BLaER1 (cell line): ENCODE data around the gene CRMP1.

ENCODE experiments used
- H3K27ac ChIP-seq: shearing (Covaris generic); formaldehyde crosslinking; 2 replicates; pipeline ENCODE4 v1.8.1; 2022
- H3K27me3 ChIP-seq: shearing (Covaris generic); formaldehyde crosslinking; 2 replicates; pipeline ENCODE4 v1.8.1; 2022
- H3K36me3 ChIP-seq: shearing (Covaris generic); formaldehyde crosslinking; 2 replicates; pipeline ENCODE4 v1.8.1; 2022
- H3K4me1 ChIP-seq: shearing (Covaris generic); formaldehyde crosslinking; 2 replicates; pipeline ENCODE4 v1.8.1; 2022
- H3K4me2 ChIP-seq: shearing (Covaris generic); formaldehyde crosslinking; 2 replicates; pipeline ENCODE4 v1.8.1; 2022
- H3K4me3 ChIP-seq: shearing (Covaris generic); formaldehyde crosslinking; 2 replicates; pipeline ENCODE4 v1.8.1; 2022
- H3K9ac ChIP-seq: shearing (Covaris generic); formaldehyde crosslinking; 2 replicates; pipeline ENCODE4 v1.8.1; 2022
- H3K9me3 ChIP-seq: shearing (Covaris generic); formaldehyde crosslinking; 2 replicates; pipeline ENCODE4 v1.8.1; 2022
- H4K20me1 ChIP-seq: shearing (Covaris generic); formaldehyde crosslinking; 2 replicates; pipeline ENCODE4 v1.8.1; 2022
- Cebpa-rat ChIP-seq: shearing (Covaris generic); IDR thresholded peaks from 2 replicates; pipeline ENCODE4 v1.8.1; 2022

The CRMP1 gene

DNA sequence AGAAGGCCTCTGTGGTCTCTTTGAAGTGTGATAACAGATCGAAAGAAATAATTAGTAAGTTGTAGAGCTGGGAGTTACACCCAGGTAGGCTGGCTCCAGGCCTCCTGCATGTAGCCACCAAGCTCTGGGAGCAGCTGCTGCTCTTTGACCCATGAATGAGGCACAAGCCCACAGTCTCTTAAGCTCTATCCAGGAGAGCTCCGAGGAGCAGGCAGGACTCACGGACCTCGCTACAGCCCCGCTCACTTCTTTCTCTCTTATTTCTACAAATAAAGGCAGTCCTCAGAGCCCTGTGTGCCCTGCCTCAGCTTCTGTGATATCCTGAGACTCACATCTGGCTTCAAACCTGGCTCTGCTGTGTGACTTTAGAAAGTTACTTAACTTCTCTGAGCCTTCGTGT lies 95.0 kb downstream of the CRMP1 start:
- peaks cover 42% of the 10 kb centered on the region for H3K36me3 ChIP-seq
- H3K4me3 ChIP-seq = no peak overlapping the region
- H3K9ac ChIP-seq = no peak overlapping the region
- H3K27ac ChIP-seq = no peak overlapping the region
- H3K4me1 ChIP-seq = no peaks in the 10 kb centered on the region
- no peaks in the 10 kb centered on the region for H4K20me1 ChIP-seq
- H3K27me3 ChIP-seq = no peaks in the 10 kb centered on the region
- no peak for TF ChIP-seq Cebpa-rat
- no peak overlapping the region for H3K4me2 ChIP-seq
- H3K9me3 ChIP-seq = peaks cover 3% of the 10 kb centered on the region

DNA sequence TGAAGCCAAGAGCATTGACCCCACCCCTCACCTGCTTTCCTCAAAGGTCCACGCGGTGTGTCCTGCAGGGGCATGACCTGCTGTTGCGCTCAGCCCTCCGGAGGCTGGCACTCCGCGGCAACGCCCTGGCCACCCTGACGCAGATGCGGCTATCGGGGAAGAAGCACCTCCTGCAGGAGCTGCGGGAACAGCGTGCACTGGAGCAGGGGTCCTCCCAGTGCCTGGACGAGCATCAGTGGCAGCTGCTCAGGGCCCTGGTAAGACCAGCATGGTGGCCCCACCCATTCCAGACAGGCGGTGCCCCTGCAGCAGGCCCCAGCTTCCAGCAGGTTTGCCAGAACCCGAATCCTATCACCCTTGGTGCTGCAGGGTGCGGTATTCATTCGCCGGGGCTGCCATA lies 95.9 kb downstream of the CRMP1 start:
- H3K9ac ChIP-seq = no peak overlapping the region
- H3K4me2 ChIP-seq = no peak overlapping the region
- no peak overlapping the region for H3K27ac ChIP-seq
- H3K4me1 ChIP-seq = no peaks in the 10 kb centered on the region
- no peaks in the 10 kb centered on the region for H4K20me1 ChIP-seq
- H3K27me3 ChIP-seq = no peaks in the 10 kb centered on the region
- peaks cover 3% of the 10 kb centered on the region; the same call in 1 of the 2 replicates for H3K9me3 ChIP-seq
- TF ChIP-seq Cebpa-rat = no peak
- H3K4me3 ChIP-seq = no peak overlapping the region
- peaks cover 34% of the 10 kb centered on the region for H3K36me3 ChIP-seq

GRCh38 chr4:5795580-5795979 lies 97.3 kb downstream of the CRMP1 start:
- Histone ChIP-seq H4K20me1 (no peaks in the 10 kb centered on the region), H3K36me3 (peaks cover 34% of the 10 kb centered on the region), H3K9me3 (peaks cover 3% of the 10 kb centered on the region; the same call in 1 of the 2 replicates), H3K4me1 (no peaks in the 10 kb centered on the region), H3K9ac (no peak overlapping the region), H3K4me3 (no peak overlapping the region), H3K27ac (no peak overlapping the region), H3K27me3 (no peaks in the 10 kb centered on the region), H3K4me2 (no peak overlapping the region)
- no peak for TF ChIP-seq Cebpa-rat

DNA sequence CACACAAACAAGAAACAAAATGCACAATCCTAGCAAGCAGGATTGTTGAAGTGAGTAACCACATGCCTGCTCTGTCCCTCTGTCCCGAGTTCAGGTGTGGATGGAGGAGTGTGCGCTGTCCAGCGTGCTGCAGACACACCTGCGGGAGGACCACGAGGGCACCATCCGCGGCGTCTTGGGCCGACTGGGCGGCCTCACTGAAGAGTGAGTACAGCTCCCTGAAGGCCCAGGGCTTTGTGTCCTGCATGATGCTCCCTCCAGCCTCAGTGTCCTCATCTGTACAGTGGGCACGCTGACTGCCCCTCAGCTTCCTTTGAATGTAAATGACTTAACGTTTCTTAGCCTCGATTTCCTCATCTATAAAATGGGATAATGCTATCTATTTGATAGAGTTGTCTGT lies 99.4 kb downstream of the CRMP1 start:
- Histone ChIP-seq H3K4me1 (no peaks in the 10 kb centered on the region), H3K9ac (no peak overlapping the region), H3K36me3 (peaks cover 33% of the 10 kb centered on the region), H3K27me3 (no peaks in the 10 kb centered on the region), H3K4me3 (no peak overlapping the region), H4K20me1 (no peaks in the 10 kb centered on the region), H3K27ac (no peak overlapping the region), H3K4me2 (no peak overlapping the region), H3K9me3 (peaks cover 3% of the 10 kb centered on the region; the same call in 1 of the 2 replicates)
- TF ChIP-seq Cebpa-rat = no peak

DNA sequence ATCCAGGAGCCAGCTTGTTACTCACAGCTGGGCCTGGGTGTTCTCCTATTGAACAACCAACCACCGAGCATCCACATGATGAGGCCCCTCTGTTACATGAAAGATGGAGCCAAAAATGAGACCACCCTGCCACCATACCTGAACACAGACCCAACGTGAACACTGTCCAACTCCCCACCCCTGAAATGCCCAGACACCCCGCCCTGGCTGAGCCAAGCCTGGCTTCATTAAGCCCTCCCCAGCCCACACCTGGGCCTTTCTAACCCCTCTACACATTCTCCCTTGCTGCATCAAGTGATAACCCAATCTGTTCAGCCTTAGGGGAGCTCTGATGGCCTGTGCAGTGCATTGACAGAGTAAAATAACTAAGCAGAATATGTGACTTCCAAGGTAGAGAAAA lies 101.2 kb downstream of the CRMP1 start:
- H4K20me1 ChIP-seq = no peaks in the 10 kb centered on the region
- H3K36me3 ChIP-seq = peaks cover 36% of the 10 kb centered on the region
- TF ChIP-seq Cebpa-rat = no peak

GRCh38 chr4:5790546-5790857 lies 102.4 kb downstream of the CRMP1 start:
- H3K27ac ChIP-seq = no peak overlapping the region
- TF ChIP-seq Cebpa-rat = no peak
- H3K9me3 ChIP-seq = peaks cover 3% of the 10 kb centered on the region; the same call in 1 of the 2 replicates
- H3K36me3 ChIP-seq = peaks cover 39% of the 10 kb centered on the region
- no peak overlapping the region for H3K4me3 ChIP-seq
- no peaks in the 10 kb centered on the region for H3K27me3 ChIP-seq
- no peaks in the 10 kb centered on the region for H3K4me1 ChIP-seq
- H4K20me1 ChIP-seq = no peaks in the 10 kb centered on the region
- H3K4me2 ChIP-seq = no peak overlapping the region
- H3K9ac ChIP-seq = no peak overlapping the region

More for the DNA sequence above, 101.2 kb downstream of the CRMP1 start:
- Histone ChIP-seq H3K4me1 (no peaks in the 10 kb centered on the region), H3K27me3 (no peaks in the 10 kb centered on the region), H3K4me2 (no peak overlapping the region), H3K27ac (no peak overlapping the region), H3K9me3 (peaks cover 3% of the 10 kb centered on the region; the same call in 1 of the 2 replicates), H3K4me3 (no peak overlapping the region), H3K9ac (no peak overlapping the region)

- Histone ChIP-seq H3K27ac (no peak overlapping the region), H4K20me1 (no peaks in the 10 kb centered on the region), H3K9ac (no peak overlapping the region), H3K4me2 (no peak overlapping the region), H3K9me3 (no peaks in the 10 kb centered on the region), H3K36me3 (peaks cover 44% of the 10 kb centered on the region), H3K27me3 (no peaks in the 10 kb centered on the region), H3K4me3 (no peak overlapping the region), H3K4me1 (no peaks in the 10 kb centered on the region)
- TF ChIP-seq Cebpa-rat = no peak
These were observed 103.7 kb downstream of the CRMP1 start for GRCh38 chr4:5789141-5789540.

GRCh38 chr4:5788144-5788543 lies 104.7 kb downstream of the CRMP1 start:
- no peak for TF ChIP-seq Cebpa-rat
- H4K20me1 ChIP-seq = no peaks in the 10 kb centered on the region
- no peak overlapping the region for H3K9ac ChIP-seq
- no peaks in the 10 kb centered on the region for H3K9me3 ChIP-seq
- no peak overlapping the region for H3K4me2 ChIP-seq
- H3K27ac ChIP-seq = no peak overlapping the region
- no peak overlapping the region for H3K4me3 ChIP-seq
- no peaks in the 10 kb centered on the region for H3K27me3 ChIP-seq
- no peaks in the 10 kb centered on the region for H3K4me1 ChIP-seq
- peaks cover 54% of the 10 kb centered on the region for H3K36me3 ChIP-seq

GRCh38 chr4:5787311-5787710 lies 105.6 kb downstream of the CRMP1 start:
- no peak overlapping the region for H3K27ac ChIP-seq
- TF ChIP-seq Cebpa-rat = no peak
- H3K4me3 ChIP-seq = no peak overlapping the region

DNA sequence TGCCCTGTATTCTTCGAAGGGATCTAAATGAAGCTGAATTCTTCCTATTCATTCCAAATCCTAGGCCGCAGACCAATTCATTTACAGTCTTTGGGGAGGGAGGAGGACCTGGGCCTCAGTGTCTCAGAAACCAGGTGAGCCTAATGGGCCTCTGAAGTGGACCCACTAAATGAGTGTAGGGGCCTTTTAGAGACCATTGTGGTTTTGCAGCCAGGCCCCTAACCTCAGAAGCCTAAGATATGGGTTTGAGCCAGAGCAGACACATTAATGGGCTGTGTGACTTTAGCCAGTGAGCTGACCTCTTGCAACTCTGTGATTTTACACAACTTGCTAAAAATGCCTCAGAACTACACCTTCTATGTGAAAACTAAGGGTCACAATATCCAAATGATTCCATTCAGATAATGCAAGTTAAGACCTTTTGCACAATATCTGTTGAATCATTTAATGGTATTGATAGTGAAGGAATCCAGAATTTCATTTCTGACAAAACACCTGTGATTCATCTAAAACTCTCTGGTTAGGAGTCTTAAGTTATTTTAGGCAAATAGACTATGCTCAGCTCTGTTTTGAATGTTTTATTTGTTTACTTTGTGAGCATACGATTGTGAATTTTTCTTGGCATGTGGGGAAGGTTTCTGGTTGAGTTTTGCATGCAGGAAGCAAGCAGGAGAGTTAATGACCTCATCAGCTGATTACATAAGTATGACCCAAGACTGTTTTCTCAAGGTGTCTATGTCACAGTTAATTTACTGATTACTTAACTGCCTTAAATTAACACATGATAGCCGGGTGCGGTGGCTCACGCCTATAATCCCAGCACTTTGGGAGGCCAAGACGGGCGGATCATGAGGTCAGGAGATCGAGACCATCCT lies 106.8 kb downstream of the CRMP1 start:
- Histone ChIP-seq H3K27me3 (no peaks in the 10 kb centered on the region), H3K4me2 (no peak overlapping the region), H3K36me3 (peaks cover 58% of the 10 kb centered on the region), H3K27ac (no peak overlapping the region), H4K20me1 (no peaks in the 10 kb centered on the region), H3K4me1 (no peaks in the 10 kb centered on the region), H3K9me3 (no peaks in the 10 kb centered on the region), H3K4me3 (no peak overlapping the region), H3K9ac (no peak overlapping the region)
- no peak for TF ChIP-seq Cebpa-rat

More at GRCh38 chr4:5787311-5787710, 105.6 kb downstream of the CRMP1 start:
- no peaks in the 10 kb centered on the region for H4K20me1 ChIP-seq
- H3K9ac ChIP-seq = no peak overlapping the region
- no peaks in the 10 kb centered on the region for H3K4me1 ChIP-seq
- H3K4me2 ChIP-seq = no peak overlapping the region
- peaks cover 58% of the 10 kb centered on the region for H3K36me3 ChIP-seq
- H3K9me3 ChIP-seq = no peaks in the 10 kb centered on the region
- H3K27me3 ChIP-seq = no peaks in the 10 kb centered on the region
